ENCODE measurements around the gene CDC42.
A peak's percentile ranks its signal among the peaks of the same experiment; 100 is the strongest.

Gene CDC42

GRCh38 chr1:22127248-22127647 is 74.7 kb downstream of the CDC42 start:
- CTCF ChIA-PET, result interaction anchor here (0.9 kb wide), 1 partner anchor 22 kb away, joined by 3 read pairs; no protein-coding TSS in a partner anchor
- Mint-ChIP-seq H3K9me3 (no peaks in the 10 kb centered on the region), H3K36me3 (no peaks in the 10 kb centered on the region), H3K27me3 (no peaks in the 10 kb centered on the region), H3K4me1 (no peaks in the 10 kb centered on the region), H3K27ac (no peak overlapping the region), H3K4me3 (no peak overlapping the region)
- no peak for DNase-seq

- Mint-ChIP-seq H3K27me3 (no peaks in the 10 kb centered on the region), H3K4me1 (no peaks in the 10 kb centered on the region), H3K36me3 (no peaks in the 10 kb centered on the region), H3K9me3 (no peaks in the 10 kb centered on the region), H3K27ac (no peak overlapping the region), H3K4me3 (no peak overlapping the region)
- CTCF ChIA-PET, result interaction anchor here (0.9 kb wide), 1 partner anchor 22 kb away, joined by 3 read pairs; no protein-coding TSS in a partner anchor
- no peak for DNase-seq
These were observed 75.2 kb downstream of the CDC42 start for GRCh38 chr1:22127731-22128130.

- DNase-seq, result no peak
- Mint-ChIP-seq H3K27ac (no peak overlapping the region), H3K4me1 (no peaks in the 10 kb centered on the region), H3K27me3 (no peaks in the 10 kb centered on the region), H3K9me3 (no peaks in the 10 kb centered on the region), H3K36me3 (no peaks in the 10 kb centered on the region), H3K4me3 (no peak overlapping the region)
- CTCF ChIA-PET, result no interaction called here
These were observed 75.9 kb downstream of the CDC42 start for GRCh38 chr1:22128392-22128791.

GRCh38 chr1:22129501-22130117 is 77.1 kb downstream of the CDC42 start:
- H3K27ac Mint-ChIP-seq, result peak overlapping the region; percentile 33
- H3K27me3 Mint-ChIP-seq, result peaks cover 6% of the 10 kb centered on the region
- H3K4me3 Mint-ChIP-seq, result no peak overlapping the region
- H3K36me3 Mint-ChIP-seq, result no peaks in the 10 kb centered on the region
- H3K9me3 Mint-ChIP-seq, result no peaks in the 10 kb centered on the region
- H3K4me1 Mint-ChIP-seq, result no peaks in the 10 kb centered on the region
- CTCF ChIA-PET, result interaction anchor here (1.1 to 3.3 kb wide), 3 partner anchors 12 to 287 kb away, joined by 3 to 18 read pairs (median 4); no protein-coding TSS in a partner anchor
- no peak for DNase-seq

GRCh38 chr1:22131062-22131461 is 78.6 kb downstream of the CDC42 start:
- Mint-ChIP-seq H3K27ac (no peak overlapping the region), H3K27me3 (peaks cover 21% of the 10 kb centered on the region), H3K9me3 (no peaks in the 10 kb centered on the region), H3K4me1 (no peaks in the 10 kb centered on the region), H3K4me3 (no peak overlapping the region), H3K36me3 (no peaks in the 10 kb centered on the region)
- CTCF ChIA-PET, result interaction anchor here (1.0 to 3.3 kb wide), 9 partner anchors 10 to 288 kb away, joined by 3 to 23 read pairs (median 4); no protein-coding TSS in a partner anchor
- no peak for DNase-seq

- CTCF ChIA-PET, result interaction anchor here (0.6 to 3.3 kb wide), 8 partner anchors 9 to 287 kb away, joined by 3 to 23 read pairs (median 4); no protein-coding TSS in a partner anchor
- DNase-seq, result peak; percentile 65
These were observed 79.5 kb downstream of the CDC42 start for GRCh38 chr1:22131875-22132486.

GRCh38 chr1:22132517-22133235 is 80.2 kb downstream of the CDC42 start:
- DNase-seq, result no peak
- Mint-ChIP-seq H3K27me3 (peaks cover 33% of the 10 kb centered on the region), H3K9me3 (no peaks in the 10 kb centered on the region), H3K4me3 (no peak overlapping the region), H3K27ac (no peak overlapping the region), H3K36me3 (no peaks in the 10 kb centered on the region), H3K4me1 (no peaks in the 10 kb centered on the region)
- CTCF ChIA-PET, result interaction anchor here (0.6 to 3.3 kb wide), 5 partner anchors 9 to 284 kb away, joined by 3 to 23 read pairs (median 5); no protein-coding TSS in a partner anchor

More at GRCh38 chr1:22131875-22132486, 79.5 kb downstream of the CDC42 start:
- Mint-ChIP-seq H3K36me3 (no peaks in the 10 kb centered on the region), H3K27me3 (peaks cover 26% of the 10 kb centered on the region), H3K9me3 (no peaks in the 10 kb centered on the region), H3K4me3 (no peak overlapping the region), H3K4me1 (no peaks in the 10 kb centered on the region), H3K27ac (no peak overlapping the region)

GRCh38 chr1:22133247-22133930 is 80.9 kb downstream of the CDC42 start:
- Mint-ChIP-seq H3K4me3 (no peak overlapping the region), H3K4me1 (no peaks in the 10 kb centered on the region), H3K9me3 (no peaks in the 10 kb centered on the region), H3K27ac (no peak overlapping the region), H3K27me3 (peaks cover 40% of the 10 kb centered on the region), H3K36me3 (no peaks in the 10 kb centered on the region)
- no peak for DNase-seq
- CTCF ChIA-PET, result no interaction called here

GRCh38 chr1:22133931-22134324 is 81.4 kb downstream of the CDC42 start:
- Mint-ChIP-seq H3K4me1 (no peaks in the 10 kb centered on the region), H3K27ac (no peak overlapping the region), H3K9me3 (no peaks in the 10 kb centered on the region), H3K27me3 (peaks cover 46% of the 10 kb centered on the region), H3K4me3 (no peak overlapping the region), H3K36me3 (no peaks in the 10 kb centered on the region)
- CTCF ChIA-PET, result no interaction called here
- no peak for DNase-seq

GRCh38 chr1:22137004-22137720 is 84.7 kb downstream of the CDC42 start:
- H3K27me3 Mint-ChIP-seq, result peaks cover 78% of the 10 kb centered on the region
- no peak overlapping the region for H3K4me3 Mint-ChIP-seq
- CTCF ChIA-PET, result no interaction called here
- no peak overlapping the region for H3K27ac Mint-ChIP-seq
- no peaks in the 10 kb centered on the region for H3K36me3 Mint-ChIP-seq
- no peak for DNase-seq
- no peaks in the 10 kb centered on the region for H3K4me1 Mint-ChIP-seq
- no peaks in the 10 kb centered on the region for H3K9me3 Mint-ChIP-seq

GRCh38 chr1:22139066-22139594 is 86.6 kb downstream of the CDC42 start:
- peaks cover 84% of the 10 kb centered on the region for H3K27me3 Mint-ChIP-seq
- peaks cover 6% of the 10 kb centered on the region for H3K4me1 Mint-ChIP-seq
- no peaks in the 10 kb centered on the region for H3K9me3 Mint-ChIP-seq
- CTCF ChIA-PET, result interaction anchor here (1.4 to 1.9 kb wide), 3 partner anchors 34 to 277 kb away, joined by 3 to 6 read pairs (median 5); no protein-coding TSS in a partner anchor
- no peaks in the 10 kb centered on the region for H3K36me3 Mint-ChIP-seq
- H3K4me3 Mint-ChIP-seq, result no peak overlapping the region
- DNase-seq, result no peak
- no peak overlapping the region for H3K27ac Mint-ChIP-seq

- Mint-ChIP-seq H3K4me3 (no peak overlapping the region), H3K27me3 (peaks cover 87% of the 10 kb centered on the region), H3K27ac (no peak overlapping the region), H3K36me3 (no peaks in the 10 kb centered on the region), H3K9me3 (no peaks in the 10 kb centered on the region), H3K4me1 (peaks cover 7% of the 10 kb centered on the region)
- CTCF ChIA-PET, result interaction anchor here (1.4 to 2.8 kb wide), 4 partner anchors 9 to 277 kb away, joined by 3 to 18 read pairs (median 6); no protein-coding TSS in a partner anchor
- no peak for DNase-seq
These were observed 87.3 kb downstream of the CDC42 start for GRCh38 chr1:22139817-22140216.

Measured in activated naive CD4-positive, alpha-beta T cell treated with anti-CD3 and anti-CD28 coated beads, Interleukin-2, amount 10 ng/mL, durations not matched to agents 7 days and 5 days (primary cell).